Heart left ventricle (tissue), 16 donors: ENCODE measurements around the gene PLEKHB2. TPM values are rescaled to one million over a fixed set of nuclear protein-coding genes. Genes with fewer than 3 reads are reported as not detected.

ENCODE experiments used
- ATAC-seq, 4 donors: fragments of 200-7000 bp; cut with Tn5 transposase; one replicate each; pipeline ENCODE4 v1.9.1; 2020 to 2022; ENCODE audit warnings: moderate library complexity in 4 of 4, mild to moderate bottlenecking in 3 of 4, moderate number of reproducible peaks in 1 of 4
- DNase-seq, 5 donors: peaks; one replicate each; pipeline ENCODE4 v3.0.0-alpha.2; 2020
- H3K27ac ChIP-seq, 12 donors: fragments of 200-600 bp; sonication (generic) in 4 of 12; one replicate each; pipeline versions ENCODE4 v1.5.0 to v1.8.0; 2016 to 2022; ENCODE audit warnings: mild to moderate bottlenecking in 2 of 12
- H3K27me3 ChIP-seq, 9 donors: fragments of 200-600 bp; sonication (generic) in 2 of 9; one replicate each; pipeline versions ENCODE4 v1.5.1 to v1.8.0; 2016 to 2022; ENCODE audit warnings: mild to moderate bottlenecking in 3 of 9
- H3K36me3 ChIP-seq, 9 donors: fragments of 200-600 bp; sonication (generic) in 2 of 9; one replicate each; pipeline versions ENCODE4 v1.5.0 to v1.8.0; 2018 to 2022; ENCODE audit warnings: mild to moderate bottlenecking in 2 of 9
- H3K4me1 ChIP-seq, 12 donors: fragments of 200-600 bp; sonication (generic) in 4 of 12; one replicate each; pipeline versions ENCODE4 v1.5.0 to v1.8.0; 2016 to 2022; ENCODE audit warnings: mild to moderate bottlenecking in 3 of 12
- H3K4me3 ChIP-seq, 12 donors: fragments of 200-600 bp; sonication (generic) in 4 of 12; one replicate each; pipeline versions ENCODE4 v1.5.0 to v1.8.0; 2017 to 2022; ENCODE audit warnings: mild to moderate bottlenecking in 9 of 12, moderate library complexity in 4 of 12
- H3K9me3 ChIP-seq, 12 donors: fragments of 200-600 bp; sonication (generic) in 4 of 12; one replicate each; pipeline versions ENCODE4 v1.5.0 to v1.8.0; 2016 to 2022; ENCODE audit warnings: mild to moderate bottlenecking in 1 of 12
- POLR2A ChIP-seq, 2 donors: fragments of 450-650 bp; IDR thresholded peaks; one replicate each; pipeline ENCODE4 v1.6.1; 2017; ENCODE audit warnings: antibody characterized with exemption in 2 of 2, mild to moderate bottlenecking in 2 of 2, moderate library complexity in 2 of 2
- WGBS, 4 donors: extraction: QIAGEN DNeasy Blood & Tissue Kit in 2 of 4; methylation state at CpG; one replicate each; pipeline versions ENCODE4 v1.1.5 to v1.1.7; 2013 to 2018; 5-methylcytosine and 5-hydroxymethylcytosine counted together
- intact Hi-C, 10 donors: fragments of 100-400 bp; cut with DNase I; formaldehyde crosslinking; loops; one replicate each; pipeline versions ENCODE4 v1.11.1 to v1.14.2; 2022
- polyA plus RNA-seq, 2 donors: library from polyadenylated mRNA; stranded (reverse); fragments of 200-250 nt; gene quantifications; one replicate each; pipeline ENCODE4 v1.2.3, GENCODE V29; 2013
- total RNA-seq, 9 donors: library from RNA; depleted of rRNA in 2 of 9; stranded (reverse); fragments of >200 nt in 2 of 9; fragmentation: NEBNext Ultra II Directional in 3 of 9; extraction: Animal tissue kit (Norgen Biotek cat#: 25700) in 3 of 9; gene quantifications; one replicate each; pipeline versions ENCODE4 v1.1.0 to v1.2.4, GENCODE V29; 2016 to 2023
- TF ChIP-seq, protein P1 (sequence below), 12 donors: fragments of 200-600 bp; sonication (generic) in 4 of 12; IDR thresholded peaks; one replicate each; pipeline versions ENCODE4 v1.5.0 to v1.8.0; 2018 to 2022; ENCODE audit warnings: antibody characterized with exemption in 12 of 12, mild to moderate bottlenecking in 5 of 12
- donor health status: ischemic (EF 13 %, LVEDD 7.1; RV severe dilation, severe dysfunction).
- donor health status: healthy with polysubstance abuse.
- donor health status: DM: no; HTN: yes; CAD: no.
- donor health status: DM: no; HTN: no; CAD: no.
- donor health status: ischemic (EF 25% LVEDD 6.9; RV normal size, moderate dysfunction).
- donor health status: ischemic (EF 25% LVEDD 5.7; RV mildly dilated, moderate dysfunction).
- donor health status: healthy.
- donor health status: DM: yes; HTN: yes; CAD: no.
- donor health status: ischemic (EF 35%, LVEDD 5.7; RV mildly dilated, moderate dysfunction).
- donor health status: nonischemic (EF 11% LVEDD 7.7; RV severe dilation, severe dysfunction).
- donor health status: DM: yes; HTN: yes; CAD: no.
- donor health status: PGD.
- donor health status: ischemic (EF 29% LVEDD 5.4; RV normal size, mild dysfunction).
- donor health status: nonischemic (EF 23%, LVEDD 6.1; RV moderate dilation, normal function).

The PLEKHB2 gene
- total and polyA plus RNA-seq, 11 donors = 7.7 to 71.8 (median 42.2) TPM

DNA sequence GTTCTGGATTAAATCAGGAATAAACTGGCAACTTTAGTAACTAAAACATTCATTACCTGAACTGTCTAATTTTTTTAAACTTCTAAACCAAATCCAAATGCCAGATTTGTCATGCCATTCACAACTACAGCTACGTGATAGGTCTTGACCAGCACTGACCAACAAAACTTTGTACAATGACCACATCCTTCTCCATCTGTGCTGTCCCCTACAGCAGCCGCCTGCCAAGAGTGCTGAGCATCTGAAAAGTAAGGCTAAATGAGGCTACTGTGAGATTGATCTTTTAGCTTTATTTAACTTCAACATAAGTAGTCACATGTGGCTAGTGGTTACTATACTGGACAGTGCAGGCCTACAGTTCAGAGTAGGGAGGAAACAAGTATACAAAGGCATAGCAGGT, 19.5 kb upstream of the PLEKHB2 start:
- Histone ChIP-seq H3K9me3 (no peaks in the 10 kb centered on the region), H3K27me3 (no peaks in the 10 kb centered on the region), H3K27ac (no peak overlapping the region), H3K4me3 (no peak overlapping the region), H3K4me1 (peaks cover 0 to 42% (median 26%) of the 10 kb centered on the region in 12 donors), H3K36me3 (peaks cover 0 to 77% (median 63%) of the 10 kb centered on the region in 9 donors)
- peak in 1 of 4 donors; percentile 32 for ATAC-seq
- no peak for DNase-seq
- intact Hi-C loops = no loop called here
- 30 to 52% (median 46%) methylated on average over 2 of the region's 2 CpGs for WGBS, 4 donors
- no peak for TF ChIP-seq POLR2A (IDR thresholded peaks at IDR 0.05)
- TF ChIP-seq, protein P1, sequence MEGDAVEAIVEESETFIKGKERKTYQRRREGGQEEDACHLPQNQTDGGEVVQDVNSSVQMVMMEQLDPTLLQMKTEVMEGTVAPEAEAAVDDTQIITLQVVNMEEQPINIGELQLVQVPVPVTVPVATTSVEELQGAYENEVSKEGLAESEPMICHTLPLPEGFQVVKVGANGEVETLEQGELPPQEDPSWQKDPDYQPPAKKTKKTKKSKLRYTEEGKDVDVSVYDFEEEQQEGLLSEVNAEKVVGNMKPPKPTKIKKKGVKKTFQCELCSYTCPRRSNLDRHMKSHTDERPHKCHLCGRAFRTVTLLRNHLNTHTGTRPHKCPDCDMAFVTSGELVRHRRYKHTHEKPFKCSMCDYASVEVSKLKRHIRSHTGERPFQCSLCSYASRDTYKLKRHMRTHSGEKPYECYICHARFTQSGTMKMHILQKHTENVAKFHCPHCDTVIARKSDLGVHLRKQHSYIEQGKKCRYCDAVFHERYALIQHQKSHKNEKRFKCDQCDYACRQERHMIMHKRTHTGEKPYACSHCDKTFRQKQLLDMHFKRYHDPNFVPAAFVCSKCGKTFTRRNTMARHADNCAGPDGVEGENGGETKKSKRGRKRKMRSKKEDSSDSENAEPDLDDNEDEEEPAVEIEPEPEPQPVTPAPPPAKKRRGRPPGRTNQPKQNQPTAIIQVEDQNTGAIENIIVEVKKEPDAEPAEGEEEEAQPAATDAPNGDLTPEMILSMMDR (IDR thresholded peaks at IDR 0.05) = no peak

DNA sequence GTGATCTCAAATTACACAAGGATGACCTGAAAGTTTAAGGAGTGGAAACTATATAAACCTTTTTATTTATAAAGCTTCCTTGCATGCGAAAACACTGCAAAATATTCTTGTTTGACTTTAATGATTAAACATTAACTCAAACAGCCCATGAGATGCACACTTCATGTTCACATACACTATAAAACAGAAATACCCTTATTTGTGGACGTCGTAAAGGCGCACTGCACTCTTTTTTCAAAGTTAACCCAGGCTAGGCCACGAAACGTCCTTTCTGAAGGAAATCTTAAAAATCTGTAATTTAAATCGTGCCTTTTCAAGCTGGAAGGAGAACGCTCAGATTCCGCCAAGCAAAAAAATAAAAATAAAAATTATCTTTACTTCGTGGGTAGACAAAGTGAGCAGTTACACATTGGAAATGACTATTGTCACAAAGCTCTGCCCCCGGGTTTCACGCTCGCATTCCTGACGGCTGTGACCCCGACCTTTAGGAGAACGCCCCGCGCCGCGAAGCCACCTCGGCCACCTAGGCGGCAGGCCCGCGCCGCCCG, 12.6 kb upstream of the PLEKHB2 start:
- DNase-seq = no peak
- H3K27me3 ChIP-seq = no peaks in the 10 kb centered on the region
- TF ChIP-seq, protein P1 (IDR thresholded peaks at IDR 0.05) = no peak
- no peak for TF ChIP-seq POLR2A (IDR thresholded peaks at IDR 0.05)
- intact Hi-C loops = loop anchor here in 3 of 10 donors (1.0 kb wide), 2 partner anchors 12 to 13 kb away; partner anchors contain the start of gene PLEKHB2 (in 1 of the 3)
- peaks cover 0 to 32% (median 19%) of the 10 kb centered on the region in 9 donors for H3K36me3 ChIP-seq
- no peak for ATAC-seq
- H3K9me3 ChIP-seq = no peaks in the 10 kb centered on the region
- H3K27ac ChIP-seq = peak overlapping the region; percentile 84 to 99 (median 98)
- 1 to 2% (median 1%) methylated on average over 26 of the region's 26 CpGs for WGBS, 4 donors
- peaks cover 0 to 22% (median 16%) of the 10 kb centered on the region in 12 donors for H3K4me1 ChIP-seq
- peak overlapping the region; percentile 52 to 99 (median 86) for H3K4me3 ChIP-seq

DNA sequence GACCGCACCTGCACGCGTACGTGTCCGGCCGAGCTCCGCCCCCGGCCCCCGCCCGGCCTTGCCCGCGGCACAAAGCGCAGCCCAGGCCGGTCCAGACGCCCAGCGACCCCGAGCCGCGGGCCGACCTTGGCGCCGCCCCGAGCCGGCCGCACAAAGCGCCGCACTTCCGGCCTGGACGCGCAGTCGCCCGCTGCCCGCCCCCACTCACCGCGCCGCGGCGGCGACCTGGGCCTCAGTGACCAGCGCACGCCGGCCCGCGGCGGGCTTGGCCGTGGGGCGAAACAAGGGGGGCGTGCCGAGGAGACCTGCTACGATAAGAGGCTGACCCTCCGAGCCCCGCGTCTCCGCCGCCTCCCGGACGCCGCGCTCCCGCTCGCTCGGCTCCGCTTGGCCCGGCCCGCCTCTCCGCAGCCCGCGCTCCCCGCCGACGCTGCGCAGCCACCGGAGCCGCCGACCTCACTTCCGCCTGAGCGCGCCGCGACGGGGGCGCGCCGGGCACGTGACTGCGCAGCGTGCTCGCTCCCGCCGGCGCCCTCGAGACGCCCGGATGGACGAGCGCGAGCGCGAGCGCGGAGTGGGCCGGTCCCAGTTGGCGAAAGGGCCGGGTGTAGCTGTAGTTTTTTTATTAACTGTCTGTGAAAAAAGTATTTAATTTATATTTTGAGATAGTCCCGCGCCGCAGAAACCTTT, 12.0 kb upstream of the PLEKHB2 start, which contains the start of gene FAM168B:
TSS of gene FAM168B (minus strand) at position 455 of the 690 bp plus-strand sequence. CDS start 10,814 bp downstream, outside the sequence.
- H3K9me3 ChIP-seq = no peaks in the 10 kb centered on the region
- ATAC-seq (peak; percentile 94 to 98 (median 97)), DNase-seq (peak; percentile 90 to 95 (median 93))
- peak; percentile 58 to 88 for TF ChIP-seq POLR2A (IDR thresholded peaks at IDR 0.05)
- TF ChIP-seq, protein P1 (IDR thresholded peaks at IDR 0.05) = no peak
- H3K36me3 ChIP-seq = peaks cover 0 to 26% (median 13%) of the 10 kb centered on the region in 9 donors
- 0% methylated on average over 21 to 107 of the region's 107 CpGs for WGBS, 4 donors
- H3K27me3 ChIP-seq = no peaks in the 10 kb centered on the region
- intact Hi-C loops = loop anchor here in 3 of 10 donors (1.0 kb wide), 2 partner anchors 11 to 12 kb away; partner anchors contain the start of gene PLEKHB2 (in 1 of the 3)
- peak within 1 kb of the TSS; percentile 84 to 99 (median 98) for H3K27ac ChIP-seq
- H3K4me1 ChIP-seq = peaks cover 0 to 22% (median 16%) of the 10 kb centered on the region in 12 donors
- peak within 1 kb of the TSS; percentile 52 to 99 (median 86) for H3K4me3 ChIP-seq
